Naive thymus-derived CD4-positive, alpha-beta T cell (primary cell): ENCODE results near the gene LRRC4C. TPM values are rescaled to one million over a fixed set of nuclear protein-coding genes. Genes with fewer than 3 reads are reported as not detected.

Experiments used
- ATAC-seq: fragments of 150-1000 bp; cut with Tn5 transposase; 2 replicates; pipeline ENCODE4 v1.10.0; 2021; ENCODE audit warnings: mild to moderate bottlenecking, moderate library complexity
- CTCF ChIA-PET: fragments of 350-600 bp; sonication (Branson Sonifier 250); formaldehyde crosslinking; loops from one replicate; lab custom pipeline; 2021; ENCODE audit warnings: antibody characterized with exemption; lab: Charles Lee
- POLR2A ChIA-PET: fragments of 350-600 bp; sonication (Branson Sonifier 250); formaldehyde crosslinking; loops from one replicate; lab custom pipeline; 2021; ENCODE audit warnings: antibody characterized with exemption, inconsistent platforms; lab: Charles Lee
- DNase-seq, 9 donors: peaks; one replicate each; pipeline versions ENCODE4 v3.0.0 to v3.0.0-alpha.2; 2020 to 2022; ENCODE audit warnings: mixed read lengths in 1 of 9
- H3K27ac ChIP-seq: one replicate; pipeline ENCODE4 v1.7.0; 2013; ENCODE audit warnings: mild to moderate bottlenecking, low read depth, low read length, moderate library complexity
- H3K27me3 ChIP-seq, 2 donors: one replicate each; pipeline ENCODE4 v1.7.0; 2013; ENCODE audit warnings: low read length in 2 of 2, mild to moderate bottlenecking in 2 of 2, moderate library complexity in 2 of 2; ENCODE audit not compliant: control insufficient read depth in 2 of 2, insufficient read depth in 2 of 2
- H3K36me3 ChIP-seq, 3 experiments: 1 replicate in 2 of 3; 2 replicates in 1 of 3; pipeline ENCODE4 v1.7.0; 2013; ENCODE audit warnings: low read length in 3 of 3, mild to moderate bottlenecking in 3 of 3, moderate library complexity in 1 of 3; ENCODE audit not compliant: insufficient read depth in 3 of 3, control insufficient read depth in 2 of 3
- H3K4me1 ChIP-seq, 2 donors: one replicate each; pipeline ENCODE4 v1.7.0; 2013; ENCODE audit warnings: low read length in 2 of 2, mild to moderate bottlenecking in 2 of 2, moderate library complexity in 1 of 2; ENCODE audit not compliant: control insufficient read depth in 2 of 2, insufficient read depth in 2 of 2
- H3K4me3 ChIP-seq: 2 replicates; pipeline ENCODE4 v1.7.0; 2013; ENCODE audit warnings: mild to moderate bottlenecking, low read length
- H3K9me3 ChIP-seq, 3 experiments: 1 replicate in 2 of 3; 2 replicates in 1 of 3; pipeline ENCODE4 v1.7.0; 2013; ENCODE audit warnings: low read length in 3 of 3; ENCODE audit not compliant: control insufficient read depth in 2 of 3
- H3K27ac Mint-ChIP-seq, 9 donors: one replicate each; pipeline ENCODE4 v1.8.0; 2020 to 2022; ENCODE audit warnings: mixed read lengths in 9 of 9, mild to moderate bottlenecking in 8 of 9, moderate library complexity in 5 of 9, inconsistent platforms in 2 of 9
- H3K27me3 Mint-ChIP-seq, 5 donors: one replicate each; pipeline ENCODE4 v1.8.0; 2021 to 2022; ENCODE audit warnings: mixed read lengths in 5 of 5, mild to moderate bottlenecking in 1 of 5
- H3K36me3 Mint-ChIP-seq, 5 donors: one replicate each; pipeline ENCODE4 v1.8.0; 2020 to 2022; ENCODE audit warnings: mixed read lengths in 5 of 5, mild to moderate bottlenecking in 3 of 5, inconsistent platforms in 1 of 5
- H3K4me1 Mint-ChIP-seq, 7 donors: one replicate each; pipeline ENCODE4 v1.8.0; 2020 to 2022; ENCODE audit warnings: mixed read lengths in 7 of 7, mild to moderate bottlenecking in 3 of 7, inconsistent platforms in 1 of 7
- H3K4me3 Mint-ChIP-seq, 10 donors: one replicate each; pipeline ENCODE4 v1.8.0; 2020 to 2022; ENCODE audit warnings: mild to moderate bottlenecking in 10 of 10, mixed read lengths in 10 of 10, moderate library complexity in 6 of 10, inconsistent platforms in 2 of 10
- H3K9me3 Mint-ChIP-seq, 11 donors: one replicate each; pipeline ENCODE4 v1.8.0; 2020 to 2022; ENCODE audit warnings: mixed read lengths in 11 of 11, mild to moderate bottlenecking in 4 of 11, inconsistent platforms in 1 of 11, moderate library complexity in 1 of 11
- intact Hi-C, 2 donors: fragments of 100-400 bp; cut with micrococcal nuclease; formaldehyde crosslinking; loops; one replicate each; pipeline ENCODE4 v1.15.1; 2023
- polyA plus RNA-seq, 2 donors: library from polyadenylated mRNA; unstranded; fragments of 300-500 nt; fragmentation: Illumina TruSeq; gene quantifications; one replicate each; pipeline ENCODE4 v1.2.3, GENCODE V29; 2021
- total RNA-seq, 6 experiments: library from RNA in 5 of 6; stranded (reverse) in 5 of 6; gene quantifications; 1 replicate in 5 of 6; 2 replicates in 1 of 6; pipeline ENCODE4 v1.2.3 and lab custom pipeline; 2021 to 2026

Gene LRRC4C
- total and polyA plus RNA-seq, 7 experiments from 2014 or later, result not detected

GRCh38 chr11:40281052-40281580 is 1178.3 kb downstream of the LRRC4C start:
- H3K27ac ChIP-seq, result no peak overlapping the region
- no peaks in the 10 kb centered on the region for H3K36me3 ChIP-seq
- POLR2A ChIA-PET, result no interaction called here
- intact Hi-C loops, result no loop called here
- no peaks in the 10 kb centered on the region for H3K4me1 ChIP-seq
- no peaks in the 10 kb centered on the region for H3K27me3 ChIP-seq
- no peak for ATAC-seq
- Mint-ChIP-seq H3K9me3 (peaks cover 0 to 11% (median 5%) of the 10 kb centered on the region in 11 donors), H3K36me3 (no peaks in the 10 kb centered on the region), H3K4me3 (no peak overlapping the region), H3K27ac (no peak overlapping the region), H3K4me1 (no peaks in the 10 kb centered on the region), H3K27me3 (no peaks in the 10 kb centered on the region)
- H3K9me3 ChIP-seq, result no peaks in the 10 kb centered on the region
- H3K4me3 ChIP-seq, result no peak overlapping the region
- no peak for DNase-seq
- CTCF ChIA-PET, result no interaction called here

DNA sequence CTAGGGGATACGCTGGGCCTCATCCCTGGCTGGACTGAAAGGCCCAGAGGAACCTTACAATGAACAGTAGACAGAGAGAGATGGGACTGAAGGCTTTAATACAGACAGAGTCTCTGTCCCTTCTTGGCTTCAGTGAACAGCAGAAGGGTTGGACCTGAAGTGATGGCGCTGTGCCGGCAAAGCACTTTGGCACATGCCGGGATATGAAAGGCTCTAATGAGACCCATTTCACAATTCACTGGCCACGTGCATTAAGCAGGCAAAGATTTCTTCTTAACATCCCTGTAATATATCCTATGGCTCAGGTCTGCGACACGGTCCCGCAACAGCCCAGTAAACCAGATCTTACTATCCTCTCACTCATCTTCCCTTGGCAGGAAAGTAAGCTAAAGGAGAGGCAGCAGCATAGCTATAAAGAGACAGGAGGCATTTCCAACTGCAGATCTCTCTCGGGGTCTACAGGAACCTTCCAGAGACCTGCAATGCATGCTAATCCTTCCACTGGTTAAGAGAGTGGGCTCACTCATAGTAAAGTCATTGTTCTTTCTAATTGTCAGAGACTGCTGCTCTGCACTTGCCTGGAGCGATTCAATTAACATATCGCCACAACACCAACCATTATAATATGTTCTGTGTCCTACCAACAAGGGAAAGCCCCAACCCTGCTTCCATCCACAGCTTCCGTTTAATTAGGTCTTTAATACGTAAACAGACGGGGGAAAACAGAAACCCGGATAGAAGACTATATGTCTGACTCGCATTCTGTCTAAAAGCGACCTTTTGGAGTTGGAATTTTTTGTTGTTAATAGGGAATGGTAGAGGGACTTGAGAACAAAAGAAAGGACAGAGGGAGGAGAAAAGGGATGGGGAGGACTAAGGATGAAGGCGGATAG is 1179.0 kb downstream of the LRRC4C start:
- Histone ChIP-seq H3K9me3 (no peaks in the 10 kb centered on the region), H3K36me3 (no peaks in the 10 kb centered on the region), H3K27me3 (no peaks in the 10 kb centered on the region), H3K4me3 (no peak overlapping the region), H3K27ac (no peak overlapping the region), H3K4me1 (no peaks in the 10 kb centered on the region)
- DNase-seq (no peak), ATAC-seq (no peak)
- CTCF ChIA-PET, result no interaction called here
- no peaks in the 10 kb centered on the region for H3K27me3 Mint-ChIP-seq
- no peak overlapping the region for H3K27ac Mint-ChIP-seq
- no peak overlapping the region for H3K4me3 Mint-ChIP-seq
- intact Hi-C loops, result no loop called here
- H3K36me3 Mint-ChIP-seq, result no peaks in the 10 kb centered on the region
- peaks cover 0 to 11% (median 6%) of the 10 kb centered on the region in 11 donors for H3K9me3 Mint-ChIP-seq
- POLR2A ChIA-PET, result no interaction called here
- no peaks in the 10 kb centered on the region for H3K4me1 Mint-ChIP-seq

- Mint-ChIP-seq H3K27me3 (no peaks in the 10 kb centered on the region), H3K27ac (no peak overlapping the region), H3K36me3 (no peaks in the 10 kb centered on the region), H3K9me3 (peaks cover 0 to 10% (median 7%) of the 10 kb centered on the region in 11 donors), H3K4me3 (no peak overlapping the region), H3K4me1 (no peaks in the 10 kb centered on the region)
- H3K27me3 ChIP-seq, result no peaks in the 10 kb centered on the region
- no peaks in the 10 kb centered on the region for H3K9me3 ChIP-seq
- H3K4me1 ChIP-seq, result no peaks in the 10 kb centered on the region
- H3K4me3 ChIP-seq, result no peak overlapping the region
- CTCF ChIA-PET, result no interaction called here
- no peak for DNase-seq
- no peak overlapping the region for H3K27ac ChIP-seq
- no peaks in the 10 kb centered on the region for H3K36me3 ChIP-seq
- POLR2A ChIA-PET, result no interaction called here
- no peak for ATAC-seq
- intact Hi-C loops, result no loop called here
Observed at GRCh38 chr11:40276960-40277359, 1182.5 kb downstream of the LRRC4C start.

GRCh38 chr11:40274017-40274416 is 1185.4 kb downstream of the LRRC4C start:
- no peak for ATAC-seq
- Histone ChIP-seq H3K4me3 (no peak overlapping the region), H3K27me3 (no peaks in the 10 kb centered on the region), H3K36me3 (no peaks in the 10 kb centered on the region), H3K4me1 (no peaks in the 10 kb centered on the region), H3K27ac (no peak overlapping the region), H3K9me3 (no peaks in the 10 kb centered on the region)
- no peaks in the 10 kb centered on the region for H3K27me3 Mint-ChIP-seq
- ChIA-PET POLR2A (no interaction called here), CTCF (no interaction called here)
- H3K4me1 Mint-ChIP-seq, result no peaks in the 10 kb centered on the region
- no peaks in the 10 kb centered on the region for H3K36me3 Mint-ChIP-seq
- H3K4me3 Mint-ChIP-seq, result no peak overlapping the region
- intact Hi-C loops, result no loop called here
- no peak for DNase-seq
- H3K27ac Mint-ChIP-seq, result no peak overlapping the region
- H3K9me3 Mint-ChIP-seq, result peaks cover 0 to 10% (median 3%) of the 10 kb centered on the region in 11 donors

DNA sequence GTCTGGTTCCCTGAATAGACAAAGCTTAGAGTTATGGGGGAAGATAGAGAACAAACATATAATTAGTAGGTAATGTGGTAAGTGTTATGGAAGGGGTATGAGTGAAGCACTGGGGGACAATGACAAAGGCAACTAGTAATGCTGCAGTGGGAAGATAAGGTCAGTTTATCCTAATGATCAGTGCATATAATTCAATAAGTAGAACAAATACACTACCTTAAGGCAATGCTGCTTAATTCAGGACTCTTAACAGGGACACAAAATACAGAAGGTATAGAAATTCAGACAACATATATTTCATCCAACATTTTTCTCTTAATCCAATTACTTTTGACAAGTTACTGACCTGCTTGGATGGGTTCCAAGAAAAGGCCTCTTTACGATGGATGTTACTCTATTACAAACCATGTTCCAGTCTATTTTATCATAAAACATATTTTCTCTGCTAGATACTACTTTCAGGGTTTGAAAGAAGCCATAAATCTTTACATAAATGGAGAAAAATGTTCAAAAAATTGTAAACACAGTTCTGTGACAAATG is 1186.2 kb downstream of the LRRC4C start:
- no peaks in the 10 kb centered on the region for H3K36me3 ChIP-seq
- ATAC-seq, result no peak
- CTCF ChIA-PET, result no interaction called here
- no peak overlapping the region for H3K4me3 ChIP-seq
- DNase-seq, result no peak
- Mint-ChIP-seq H3K27ac (no peak overlapping the region), H3K4me1 (no peaks in the 10 kb centered on the region), H3K9me3 (peaks cover 0 to 13% (median 3%) of the 10 kb centered on the region in 11 donors), H3K27me3 (no peaks in the 10 kb centered on the region), H3K36me3 (no peaks in the 10 kb centered on the region), H3K4me3 (no peak overlapping the region)
- H3K27me3 ChIP-seq, result no peaks in the 10 kb centered on the region
- no peaks in the 10 kb centered on the region for H3K9me3 ChIP-seq
- no peak overlapping the region for H3K27ac ChIP-seq
- no peaks in the 10 kb centered on the region for H3K4me1 ChIP-seq
- POLR2A ChIA-PET, result no interaction called here
- intact Hi-C loops, result no loop called here

DNA sequence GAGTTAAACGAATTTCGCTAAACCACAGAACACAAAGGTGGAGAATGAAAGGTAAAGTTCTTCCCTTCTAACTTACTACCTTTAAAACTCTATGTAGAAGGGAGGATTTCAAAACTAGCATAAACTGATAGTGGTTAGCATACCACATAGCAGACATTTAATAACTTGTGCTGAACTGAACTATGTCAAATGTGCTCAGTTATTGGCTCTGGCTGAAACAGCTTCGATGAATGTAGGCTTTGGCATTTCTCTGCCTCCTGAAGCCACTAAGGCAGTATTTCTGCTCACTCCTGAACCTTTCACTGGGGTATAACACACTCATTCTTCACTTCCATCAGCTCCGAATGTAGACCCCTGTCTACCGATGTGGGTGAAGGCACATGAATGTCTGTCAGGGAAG is 1188.1 kb downstream of the LRRC4C start:
- DNase-seq (no peak), ATAC-seq (no peak)
- Histone ChIP-seq H3K27ac (no peak overlapping the region), H3K9me3 (no peaks in the 10 kb centered on the region), H3K4me3 (no peak overlapping the region), H3K36me3 (no peaks in the 10 kb centered on the region), H3K4me1 (no peaks in the 10 kb centered on the region), H3K27me3 (no peaks in the 10 kb centered on the region)
- ChIA-PET POLR2A (no interaction called here), CTCF (no interaction called here)
- Mint-ChIP-seq H3K4me1 (no peaks in the 10 kb centered on the region), H3K4me3 (no peak overlapping the region), H3K27ac (no peak overlapping the region), H3K9me3 (peaks cover 0 to 17% (median 4%) of the 10 kb centered on the region in 11 donors), H3K36me3 (no peaks in the 10 kb centered on the region), H3K27me3 (no peaks in the 10 kb centered on the region)
- intact Hi-C loops, result no loop called here
